ENCODE measurements around the gene PLEKHN1.

- no peak for TF ChIP-seq CTCF (IDR thresholded peaks at IDR 0.05)
- no peak for TF ChIP-seq POLR2AphosphoS5 (IDR thresholded peaks at IDR 0.05)
- TF ChIP-seq POLR2A (IDR thresholded peaks at IDR 0.05) = no peak
These were observed 8.5 kb downstream of the PLEKHN1 start for GRCh38 chr1:974687-975328.
